Measurements from ENCODE around the gene B2M. TPM values are rescaled to one million over a fixed set of nuclear protein-coding genes. Genes with fewer than 3 reads are reported as not detected.

B2M gene
- total RNA-seq: 1,000 to 10,000 TPM; 2,056 to 2,934 (median 2,402) TPM

DNA sequence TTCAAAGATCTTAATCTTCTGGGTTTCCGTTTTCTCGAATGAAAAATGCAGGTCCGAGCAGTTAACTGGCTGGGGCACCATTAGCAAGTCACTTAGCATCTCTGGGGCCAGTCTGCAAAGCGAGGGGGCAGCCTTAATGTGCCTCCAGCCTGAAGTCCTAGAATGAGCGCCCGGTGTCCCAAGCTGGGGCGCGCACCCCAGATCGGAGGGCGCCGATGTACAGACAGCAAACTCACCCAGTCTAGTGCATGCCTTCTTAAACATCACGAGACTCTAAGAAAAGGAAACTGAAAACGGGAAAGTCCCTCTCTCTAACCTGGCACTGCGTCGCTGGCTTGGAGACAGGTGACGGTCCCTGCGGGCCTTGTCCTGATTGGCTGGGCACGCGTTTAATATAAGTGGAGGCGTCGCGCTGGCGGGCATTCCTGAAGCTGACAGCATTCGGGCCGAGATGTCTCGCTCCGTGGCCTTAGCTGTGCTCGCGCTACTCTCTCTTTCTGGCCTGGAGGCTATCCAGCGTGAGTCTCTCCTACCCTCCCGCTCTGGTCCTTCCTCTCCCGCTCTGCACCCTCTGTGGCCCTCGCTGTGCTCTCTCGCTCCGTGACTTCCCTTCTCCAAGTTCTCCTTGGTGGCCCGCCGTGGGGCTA, at the start of gene B2M, which contains the start of gene PATL2:
Gene B2M (plus strand): TSS at position 422 of the 647 bp plus-strand sequence. CDS start 30 bp downstream, at position 452.
Gene PATL2 (minus strand): TSS at position 228 of the 647 bp plus-strand sequence. CDS start 34,833 bp downstream, outside the sequence.
- TF ChIP-seq EP300 (IDR thresholded peaks at IDR 0.05): peak; percentile 88 to 100
- peak; percentile 98 to 100 for TF ChIP-seq POLR2A (IDR thresholded peaks at IDR 0.05)
- TF ChIP-seq, protein P1, sequence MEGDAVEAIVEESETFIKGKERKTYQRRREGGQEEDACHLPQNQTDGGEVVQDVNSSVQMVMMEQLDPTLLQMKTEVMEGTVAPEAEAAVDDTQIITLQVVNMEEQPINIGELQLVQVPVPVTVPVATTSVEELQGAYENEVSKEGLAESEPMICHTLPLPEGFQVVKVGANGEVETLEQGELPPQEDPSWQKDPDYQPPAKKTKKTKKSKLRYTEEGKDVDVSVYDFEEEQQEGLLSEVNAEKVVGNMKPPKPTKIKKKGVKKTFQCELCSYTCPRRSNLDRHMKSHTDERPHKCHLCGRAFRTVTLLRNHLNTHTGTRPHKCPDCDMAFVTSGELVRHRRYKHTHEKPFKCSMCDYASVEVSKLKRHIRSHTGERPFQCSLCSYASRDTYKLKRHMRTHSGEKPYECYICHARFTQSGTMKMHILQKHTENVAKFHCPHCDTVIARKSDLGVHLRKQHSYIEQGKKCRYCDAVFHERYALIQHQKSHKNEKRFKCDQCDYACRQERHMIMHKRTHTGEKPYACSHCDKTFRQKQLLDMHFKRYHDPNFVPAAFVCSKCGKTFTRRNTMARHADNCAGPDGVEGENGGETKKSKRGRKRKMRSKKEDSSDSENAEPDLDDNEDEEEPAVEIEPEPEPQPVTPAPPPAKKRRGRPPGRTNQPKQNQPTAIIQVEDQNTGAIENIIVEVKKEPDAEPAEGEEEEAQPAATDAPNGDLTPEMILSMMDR (IDR thresholded peaks at IDR 0.05): peak in 2 of 5 experiments; percentile 31 to 44
- 0 to 1% methylated on average over 37 of the region's 37 CpGs for WGBS, 2 donors
- peaks cover 0 to 8% (median under 1%) of the 10 kb centered on the region in 3 donors for H3K36me3 ChIP-seq

DNA sequence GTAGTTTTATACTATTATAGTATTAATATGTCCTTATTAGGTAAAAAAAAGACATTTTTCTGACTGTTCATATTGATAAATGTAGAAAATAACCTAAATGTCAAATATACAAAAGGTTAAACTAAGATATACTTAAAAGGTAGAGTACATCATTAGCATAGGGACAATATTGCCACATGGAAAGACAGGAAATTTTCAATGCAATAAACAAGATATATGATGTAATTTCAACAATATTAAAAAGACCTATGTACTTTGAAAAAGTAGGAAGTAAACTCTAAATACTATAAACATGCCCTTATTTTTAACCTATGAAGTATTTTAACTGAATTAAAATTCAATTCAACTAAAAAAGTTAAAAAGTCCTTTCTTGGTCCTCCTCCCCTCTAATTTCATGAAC, 49.7 kb upstream of the B2M start:
- H3K36me3 ChIP-seq: peaks cover 0 to 40% (median 16%) of the 10 kb centered on the region in 3 donors
- no peaks in the 10 kb centered on the region for H3K9me3 ChIP-seq
- no peaks in the 10 kb centered on the region for H3K27me3 ChIP-seq
- H3K4me1 ChIP-seq: peaks cover 0 to 36% (median 16%) of the 10 kb centered on the region in 4 donors
- TF ChIP-seq POLR2A (IDR thresholded peaks at IDR 0.05) (no peak), EP300 (IDR thresholded peaks at IDR 0.05) (no peak)
- TF ChIP-seq, protein P1 (IDR thresholded peaks at IDR 0.05): no peak
- no peak overlapping the region for H3K4me3 ChIP-seq
- DNase-seq (ENCODE audit: low spot score in 2 of 2): no peak
- H3K27ac ChIP-seq: peak overlapping the region in 3 of 4 donors; percentile 7 to 99 (median 93)

More for the DNA sequence above, at the start of gene B2M, which contains the start of gene PATL2:
- Histone ChIP-seq H3K27me3 (no peaks in the 10 kb centered on the region), H3K4me1 (peaks cover 0 to 43% (median 30%) of the 10 kb centered on the region in 4 donors), H3K27ac (peak within 1 kb of the TSS; percentile 98 to 100 (median 100)), H3K4me3 (peak within 1 kb of the TSS; percentile 81 to 99 (median 90)), H3K9me3 (no peaks in the 10 kb centered on the region)
- peak; percentile 99 for DNase-seq (ENCODE audit: low spot score in 2 of 2)

DNA sequence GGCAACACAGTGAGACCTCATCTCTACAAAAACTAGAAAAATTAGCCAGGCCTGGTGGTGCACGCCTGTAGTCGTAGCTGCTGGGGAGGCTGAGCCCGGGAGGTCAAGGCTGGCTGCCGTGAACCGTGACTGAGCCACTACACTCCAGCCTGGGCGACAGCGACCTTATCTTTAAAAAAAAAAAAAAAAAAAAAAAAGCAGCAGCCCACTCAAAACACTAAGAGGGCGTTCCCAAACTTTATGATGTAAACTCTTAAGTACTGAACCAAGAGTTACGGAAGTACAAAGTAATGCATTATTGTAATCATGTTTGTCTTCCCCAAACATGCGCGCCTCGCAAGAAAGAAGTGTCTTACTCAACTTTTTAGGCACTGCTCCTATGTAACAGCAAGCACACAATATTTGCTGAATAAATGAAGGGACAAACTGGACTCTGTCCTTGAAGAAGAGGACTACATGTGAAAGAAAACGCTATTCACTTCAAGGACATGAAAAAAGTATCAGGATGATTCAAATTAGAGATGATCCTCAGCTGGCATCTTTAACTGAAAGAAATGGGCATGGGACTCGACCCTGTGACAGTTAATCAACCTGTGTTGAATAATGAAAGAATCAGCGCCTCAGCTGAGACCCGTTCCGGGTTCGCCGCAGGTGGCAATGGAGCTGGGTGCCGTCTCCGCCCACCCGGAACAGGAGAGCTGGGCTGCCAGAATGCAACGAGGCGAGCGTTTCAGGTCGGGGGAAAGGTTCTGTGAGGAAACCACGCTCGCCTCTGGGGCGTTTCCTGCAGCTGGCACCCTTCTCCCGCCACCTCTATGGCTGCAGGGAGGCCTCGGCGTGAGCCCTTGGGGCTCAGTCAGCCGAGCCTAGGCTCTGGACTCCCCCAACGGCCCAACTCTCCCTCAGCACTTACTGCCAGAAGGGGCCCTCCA, 48.6 kb upstream of the B2M start:
- TF ChIP-seq, protein P1 (IDR thresholded peaks at IDR 0.05): no peak
- TF ChIP-seq EP300 (IDR thresholded peaks at IDR 0.05) (no peak), POLR2A (IDR thresholded peaks at IDR 0.05) (no peak)
- Histone ChIP-seq H3K4me1 (peaks cover 0 to 36% (median 18%) of the 10 kb centered on the region in 4 donors), H3K27me3 (no peaks in the 10 kb centered on the region), H3K9me3 (no peaks in the 10 kb centered on the region), H3K4me3 (peak overlapping the region; percentile 83 to 100 (median 88)), H3K36me3 (peaks cover 0 to 28% (median 11%) of the 10 kb centered on the region in 3 donors), H3K27ac (peak overlapping the region; percentile 81 to 99 (median 94))
- WGBS, 2 donors: 17 to 22% methylated on average over 29 to 34 of the region's 34 CpGs
- peak; percentile 18 to 43 for DNase-seq (ENCODE audit: low spot score in 2 of 2)

DNA sequence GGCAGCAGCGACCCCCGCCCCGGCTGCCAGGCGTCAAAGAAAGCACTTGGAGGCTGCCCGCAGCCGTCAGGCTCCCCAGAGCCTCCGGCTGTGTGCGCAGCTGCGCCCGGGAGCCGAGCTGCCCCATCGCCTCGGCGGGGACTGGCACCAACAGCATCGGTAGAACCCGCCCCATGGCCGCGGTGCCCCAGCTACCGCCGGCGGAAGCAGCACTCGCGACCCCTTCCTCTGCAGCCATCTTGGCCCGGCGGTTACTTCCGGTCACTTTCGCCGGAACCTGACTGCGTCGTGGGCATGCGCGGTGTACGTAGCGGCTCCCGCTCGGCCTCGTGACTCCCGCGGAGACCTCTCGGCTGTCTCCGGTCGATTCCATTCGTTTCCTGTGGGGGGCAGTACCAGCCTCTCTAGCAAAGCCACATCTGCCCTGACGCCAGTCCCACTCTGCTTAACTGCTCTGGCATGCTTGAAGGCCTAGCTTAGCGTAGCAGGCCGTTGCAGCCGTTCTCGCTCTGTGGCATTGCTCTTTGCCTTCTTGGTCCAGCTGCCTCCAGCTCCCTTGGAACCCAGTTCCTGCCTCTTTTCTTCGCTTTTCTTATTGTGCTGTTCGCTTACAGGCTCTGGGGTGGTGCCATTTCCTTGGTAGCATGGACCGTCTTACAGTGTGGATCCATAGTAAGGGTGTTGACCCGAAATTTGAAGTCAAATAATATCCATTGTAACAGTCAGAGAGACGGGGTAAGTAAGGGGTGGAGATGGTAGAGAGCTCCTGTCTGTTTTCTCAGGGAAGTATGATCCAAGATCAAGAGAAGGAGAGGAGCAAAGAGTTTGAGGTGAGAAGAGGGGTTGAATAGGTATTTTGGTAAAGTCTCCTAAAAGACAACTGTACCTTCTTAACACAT, 47.7 kb upstream of the B2M start, which contains the start of gene SPG11:
Gene SPG11 (minus strand): TSS at position 253 of the 899 bp plus-strand sequence. CDS start 15 bp downstream, at position 238.
- 10 to 15% methylated on average over 33 to 42 of the region's 53 CpGs for WGBS, 2 donors
- Histone ChIP-seq H3K27ac (peak within 1 kb of the TSS; percentile 81 to 99 (median 94)), H3K4me1 (peaks cover 0 to 36% (median 18%) of the 10 kb centered on the region in 4 donors), H3K9me3 (no peaks in the 10 kb centered on the region), H3K27me3 (no peaks in the 10 kb centered on the region), H3K4me3 (peak within 1 kb of the TSS; percentile 83 to 100 (median 88)), H3K36me3 (peaks cover 0 to 19% (median 10%) of the 10 kb centered on the region in 3 donors)
- TF ChIP-seq, protein P1 (IDR thresholded peaks at IDR 0.05): peak; percentile 91 to 98 (median 97)
- TF ChIP-seq EP300 (IDR thresholded peaks at IDR 0.05): peak; percentile 88 to 97
- peak; percentile 71 to 87 for TF ChIP-seq POLR2A (IDR thresholded peaks at IDR 0.05)
- DNase-seq (ENCODE audit: low spot score in 2 of 2): peak; percentile 96 to 98
